Thoracic aorta (tissue), 2 donors: ENCODE results near the gene EGR1. TPM values are rescaled to one million over a fixed set of nuclear protein-coding genes. Genes with fewer than 3 reads are reported as not detected.

Source experiments
- ATAC-seq: fragments of 150-250 bp; one replicate; pipeline ENCODE4 v1.8.0; 2017; ENCODE audit warnings: low read depth; ENCODE audit not compliant: insufficient number of reproducible peaks, low FRiP score
- DNase-seq: peaks from one replicate; pipeline ENCODE4 v3.0.0-alpha.2; 2020; ENCODE audit warnings: low spot score
- H3K27ac ChIP-seq, 2 donors: fragments of 200-600 bp; sonication (generic); 1 replicate in 1 of 2; 2 replicates in 1 of 2; pipeline ENCODE4 v1.5.1; 2016; ENCODE audit warnings: mild to moderate bottlenecking in 2 of 2, moderate library complexity in 2 of 2
- H3K27me3 ChIP-seq: fragments of 200-600 bp; sonication (generic); replicated peaks from 2 replicates; pipeline ENCODE4 v1.6.0; 2016; ENCODE audit warnings: mild to moderate bottlenecking; ENCODE audit not compliant: insufficient read depth
- H3K36me3 ChIP-seq: fragments of 200-600 bp; sonication (generic); one replicate; pipeline ENCODE4 v1.5.1; 2016
- H3K4me1 ChIP-seq, 2 donors: fragments of 200-600 bp; sonication (generic); 1 replicate in 1 of 2; 2 replicates in 1 of 2; pipeline versions ENCODE4 v1.5.1 to v1.6.0; 2016; ENCODE audit warnings: low read depth in 2 of 2, mild to moderate bottlenecking in 1 of 2; ENCODE audit not compliant: control insufficient read depth in 1 of 2
- H3K4me3 ChIP-seq: fragments of 200-600 bp; sonication (generic); 2 replicates; pipeline ENCODE4 v1.5.1; 2016; ENCODE audit warnings: mild to moderate bottlenecking
- H3K9me3 ChIP-seq: fragments of 200-600 bp; sonication (generic); 2 replicates; pipeline ENCODE4 v1.5.1; 2016
- total RNA-seq, 2 donors: library from RNA; depleted of rRNA; stranded (reverse); fragments of >200 nt; gene quantifications; one replicate each; pipeline versions ENCODE4 v1.1.0 to v1.2.3, GENCODE V29; 2016
- TF ChIP-seq, protein P1 (sequence below): fragments of 200-600 bp; sonication (generic); IDR thresholded peaks from one replicate; pipeline ENCODE4 v1.5.1; 2019; ENCODE audit warnings: antibody characterized with exemption

Gene EGR1
- total RNA-seq, 2 donors from 2014 or later = 98.3 to 340 TPM

DNA sequence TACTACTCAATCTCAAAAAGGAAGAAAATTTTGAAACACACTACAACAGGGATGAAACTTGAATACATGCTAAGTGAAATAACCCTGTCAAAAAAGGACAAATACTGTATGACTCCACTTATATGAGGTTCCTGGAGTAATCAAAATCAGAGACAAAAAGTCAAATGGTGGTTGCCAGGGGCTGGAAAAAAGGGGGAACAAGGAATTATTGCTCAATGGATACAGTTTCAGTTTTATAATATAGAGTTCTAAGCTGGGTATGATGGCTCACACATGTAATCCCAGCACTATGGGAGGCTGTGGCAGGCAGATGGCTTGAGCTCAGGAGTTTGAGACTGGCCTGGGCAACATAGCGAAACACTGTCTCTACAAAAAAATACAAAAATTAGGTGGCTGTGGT lies 48.7 kb downstream of the EGR1 start:
- H3K4me1 ChIP-seq = no peaks in the 10 kb centered on the region
- TF ChIP-seq, protein P1, sequence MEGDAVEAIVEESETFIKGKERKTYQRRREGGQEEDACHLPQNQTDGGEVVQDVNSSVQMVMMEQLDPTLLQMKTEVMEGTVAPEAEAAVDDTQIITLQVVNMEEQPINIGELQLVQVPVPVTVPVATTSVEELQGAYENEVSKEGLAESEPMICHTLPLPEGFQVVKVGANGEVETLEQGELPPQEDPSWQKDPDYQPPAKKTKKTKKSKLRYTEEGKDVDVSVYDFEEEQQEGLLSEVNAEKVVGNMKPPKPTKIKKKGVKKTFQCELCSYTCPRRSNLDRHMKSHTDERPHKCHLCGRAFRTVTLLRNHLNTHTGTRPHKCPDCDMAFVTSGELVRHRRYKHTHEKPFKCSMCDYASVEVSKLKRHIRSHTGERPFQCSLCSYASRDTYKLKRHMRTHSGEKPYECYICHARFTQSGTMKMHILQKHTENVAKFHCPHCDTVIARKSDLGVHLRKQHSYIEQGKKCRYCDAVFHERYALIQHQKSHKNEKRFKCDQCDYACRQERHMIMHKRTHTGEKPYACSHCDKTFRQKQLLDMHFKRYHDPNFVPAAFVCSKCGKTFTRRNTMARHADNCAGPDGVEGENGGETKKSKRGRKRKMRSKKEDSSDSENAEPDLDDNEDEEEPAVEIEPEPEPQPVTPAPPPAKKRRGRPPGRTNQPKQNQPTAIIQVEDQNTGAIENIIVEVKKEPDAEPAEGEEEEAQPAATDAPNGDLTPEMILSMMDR = no peak
- ATAC-seq (no peak), DNase-seq (no peak)
- H3K27me3 ChIP-seq = no peaks in the 10 kb centered on the region
- no peak overlapping the region for H3K4me3 ChIP-seq
- no peak overlapping the region for H3K27ac ChIP-seq
- H3K36me3 ChIP-seq = peaks cover 42% of the 10 kb centered on the region
- no peaks in the 10 kb centered on the region for H3K9me3 ChIP-seq

DNA sequence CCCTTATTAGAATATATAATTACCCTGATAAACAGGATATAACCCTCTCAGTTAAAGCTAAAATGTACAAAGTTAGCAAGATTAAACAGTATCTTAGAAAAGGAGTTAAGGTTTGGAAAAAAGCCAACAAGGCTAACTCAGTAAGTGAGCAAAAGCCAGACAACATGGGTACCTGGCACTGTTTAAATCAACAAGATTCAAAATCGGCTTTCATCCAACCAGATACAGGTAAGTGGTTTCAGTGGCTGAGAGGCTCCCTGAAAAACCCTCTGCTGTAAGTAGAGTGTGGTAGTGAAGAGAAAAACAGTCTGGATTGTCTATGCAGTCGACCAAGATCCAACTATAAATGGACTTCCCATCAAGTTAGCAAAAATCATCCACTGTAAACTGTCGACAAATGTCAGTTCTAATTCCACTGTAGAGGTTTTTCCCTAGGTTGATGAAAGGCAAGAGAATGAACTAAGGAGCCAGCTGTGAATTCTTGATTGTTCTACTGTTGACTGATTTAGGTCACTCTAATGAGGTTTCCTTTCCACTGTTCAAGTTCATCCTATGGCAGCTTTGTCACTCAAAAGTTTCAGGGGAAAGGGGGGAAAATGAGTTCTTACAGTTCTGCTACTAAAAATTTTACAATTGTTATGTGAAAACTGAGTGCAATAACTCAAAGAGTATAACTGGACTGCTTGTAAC lies 50.4 kb downstream of the EGR1 start:
- H3K27me3 ChIP-seq = no peaks in the 10 kb centered on the region
- no peak overlapping the region for H3K27ac ChIP-seq
- no peaks in the 10 kb centered on the region for H3K9me3 ChIP-seq
- H3K4me1 ChIP-seq = no peaks in the 10 kb centered on the region
- no peak for DNase-seq
- no peak overlapping the region for H3K4me3 ChIP-seq
- TF ChIP-seq, protein P1 = no peak
- peaks cover 37% of the 10 kb centered on the region for H3K36me3 ChIP-seq
- no peak for ATAC-seq

DNA sequence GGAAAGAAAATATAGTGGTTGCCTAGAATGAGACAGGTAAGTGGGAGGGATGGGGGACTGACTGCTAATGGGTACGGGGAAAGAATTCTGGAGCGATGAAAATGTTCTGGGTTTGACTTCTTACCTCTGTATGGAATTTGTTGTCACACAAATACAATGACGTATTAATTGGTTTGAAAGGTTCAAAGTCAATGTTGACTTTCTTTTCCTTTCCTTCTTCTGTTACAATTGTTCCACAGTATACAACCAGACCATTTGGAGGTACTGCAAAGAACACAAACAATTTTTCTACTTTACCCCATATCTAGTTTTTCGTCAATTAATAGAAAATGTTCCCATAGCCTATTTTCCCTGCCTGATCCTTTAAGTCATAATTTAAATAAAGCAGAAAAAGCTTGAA lies 52.2 kb downstream of the EGR1 start:
- Histone ChIP-seq H3K27ac (no peak overlapping the region), H3K36me3 (peaks cover 37% of the 10 kb centered on the region), H3K4me1 (no peaks in the 10 kb centered on the region), H3K27me3 (no peaks in the 10 kb centered on the region), H3K4me3 (no peak overlapping the region), H3K9me3 (no peaks in the 10 kb centered on the region)
- TF ChIP-seq, protein P1 = no peak
- DNase-seq = no peak
- ATAC-seq = no peak

Other genes with a start within 250 kb of the EGR1 start
- gene GFRA3, start 190.9 kb upstream of the EGR1 start, total RNA-seq = under 1 TPM in 1 of 2 donors, not detected in 1; 0.27 TPM
- not detected for gene CDC25C, start 133.7 kb upstream of the EGR1 start, total RNA-seq
- gene FAM53C, start 127.2 kb upstream of the EGR1 start, total RNA-seq = 10 to 100 TPM; 22.6 to 24.9 TPM
- gene KDM3B, start 112.8 kb upstream of the EGR1 start, total RNA-seq = 10 to 100 TPM; 50.1 to 86.2 TPM
- 10 to 100 TPM in 1 of 2 donors, 1 to 10 TPM in 1; 8.9 to 11.5 TPM for gene REEP2, start 26.4 kb upstream of the EGR1 start, total RNA-seq
- gene ETF1, start 77.8 kb downstream of the EGR1 start, total RNA-seq = 100 to 1,000 TPM in 1 of 2 donors, 10 to 100 TPM in 1; 67.6 to 115 TPM
- gene HSPA9, start 109.9 kb downstream of the EGR1 start, total RNA-seq = 100 to 1,000 TPM; 202 to 294 TPM